Small intestine (tissue), 4 donors: Measurements from ENCODE around the gene NCF4. TPM values are rescaled to one million over a fixed set of nuclear protein-coding genes. Genes with fewer than 3 reads are reported as not detected.

Experiments
- polyA plus RNA-seq, 4 donors: library from polyadenylated mRNA; stranded (reverse) in 3 of 4; unstranded in 1 of 4; fragments of 200-250 nt in 3 of 4; fragments of 120-200 nt in 1 of 4; gene quantifications; one replicate each; pipeline versions ENCODE4 v1.2.1 to v1.2.3, GENCODE V29; 2013
- donor health status: healthy with polysubstance abuse.
- donor health status: Bipolar disorder and iron deficiency.
- donor health status: healthy.

The NCF4 gene
- polyA plus RNA-seq, 4 donors = 2.5 to 30.3 (median 9.5) TPM

Other genes starting within 250 kb of the NCF4 start
- gene CACNG2, start 157.3 kb upstream of the NCF4 start, polyA plus RNA-seq = under 1 TPM in 1 of 4 donors, not detected in 3; 0.09 TPM
- gene IFT27, start 84.9 kb upstream of the NCF4 start, polyA plus RNA-seq = 10 to 100 TPM; 21.9 to 29.5 (median 26.5) TPM
- under 1 TPM in 1 of 4 donors, not detected in 3; 0.27 TPM for gene PVALB, start 44.0 kb upstream of the NCF4 start, polyA plus RNA-seq
- gene CSF2RB, start 52.6 kb downstream of the NCF4 start, polyA plus RNA-seq = 1 to 10 TPM in 3 of 4 donors, under 1 TPM in 1; 0.22 to 5.4 (median 1.9) TPM
- gene TST, start 158.4 kb downstream of the NCF4 start, polyA plus RNA-seq = 100 to 1,000 TPM; 134 to 526 (median 354) TPM
- 100 to 1,000 TPM; 192 to 549 (median 305) TPM for gene MPST, start 158.7 kb downstream of the NCF4 start, polyA plus RNA-seq
- 10 to 100 TPM in 2 of 4 donors, 1 to 10 TPM in 2; 3.6 to 18.8 (median 10.3) TPM for gene KCTD17, start 190.7 kb downstream of the NCF4 start, polyA plus RNA-seq
- gene TMPRSS6, start 248.7 kb downstream of the NCF4 start, polyA plus RNA-seq = 1 to 10 TPM in 2 of 4 donors, under 1 TPM in 2; 0.40 to 4.2 (median 1.3) TPM